MCF 10A (cell line): ENCODE data around the gene ACTMAP. TPM values are rescaled to one million over a fixed set of nuclear protein-coding genes. Genes with fewer than 3 reads are reported as not detected.

Experiments
- BruUV-seq: library from RNA; stranded (reverse); fragments of 400-500 nt; replicated peaks from 2 replicates; lab custom pipeline; 2021; lab: Mats Ljungman, UMichigan
- CTCF ChIA-PET: fragments of 300-600 bp; sonication (Branson Sonifier 250); formaldehyde crosslinking; extraction: SDS; loops from one replicate; lab custom pipeline; 2021; ENCODE audit warnings: antibody characterized with exemption, inconsistent platforms; lab: Yijun Ruan, JAX
- POLR2A ChIA-PET: fragments of 300-600, 350-650 bp; sonication (Branson Sonifier 250); formaldehyde crosslinking; extraction: SDS; loops from one replicate; lab custom pipeline; 2020; ENCODE audit warnings: antibody characterized with exemption, inconsistent platforms; lab: Yijun Ruan, JAX
- DNase-seq: peaks from one replicate; pipeline ENCODE4 v3.0.0-alpha.2; 2018; ENCODE audit not compliant: unreplicated experiment
- H3K27ac Mint-ChIP-seq: one replicate; pipeline ENCODE4 v1.8.0; 2022; ENCODE audit warnings: mild to moderate bottlenecking, low read depth, mixed read lengths; ENCODE audit not compliant: unreplicated experiment
- H3K27me3 Mint-ChIP-seq: one replicate; pipeline ENCODE4 v1.8.0; 2022; ENCODE audit warnings: mixed read lengths; ENCODE audit not compliant: insufficient read depth, unreplicated experiment
- H3K36me3 Mint-ChIP-seq: one replicate; pipeline ENCODE4 v1.8.0; 2022; ENCODE audit warnings: mild to moderate bottlenecking, moderate library complexity, mixed read lengths; ENCODE audit not compliant: insufficient read depth, unreplicated experiment
- H3K4me1 Mint-ChIP-seq: one replicate; pipeline ENCODE4 v1.8.0; 2022; ENCODE audit warnings: mixed read lengths; ENCODE audit not compliant: insufficient read depth, unreplicated experiment
- H3K4me3 Mint-ChIP-seq: one replicate; pipeline ENCODE4 v1.8.0; 2022; ENCODE audit warnings: mild to moderate bottlenecking, moderate library complexity, mixed read lengths; ENCODE audit not compliant: unreplicated experiment
- H3K9me3 Mint-ChIP-seq: one replicate; pipeline ENCODE4 v1.8.0; 2022; ENCODE audit warnings: mixed read lengths; ENCODE audit not compliant: unreplicated experiment
- intact Hi-C: fragments of 100-400 bp; cut with micrococcal nuclease; formaldehyde crosslinking; loops from 2 replicates; pipeline ENCODE4 v1.14.1; 2022
- total RNA-seq: library from RNA; stranded (reverse); gene quantifications from 2 replicates; pipeline ENCODE4 v1.2.3, GENCODE V29; 2022
- TF ChIP-seq, protein P1 (sequence below): fragments of 200-600 bp; IDR thresholded peaks from one replicate; pipeline ENCODE4 v1.8.0; 2022; ENCODE audit warnings: antibody characterized with exemption, mild to moderate bottlenecking; ENCODE audit not compliant: unreplicated experiment

The ACTMAP gene
- total RNA-seq, 1 experiment from 2014 or later, result 19.3 TPM

GRCh38 chr19:40755791-40756190 is 5.5 kb upstream of the ACTMAP start:
- H3K4me3 Mint-ChIP-seq, result peak overlapping the region; percentile 36
- peaks cover 27% of the 10 kb centered on the region for H3K4me1 Mint-ChIP-seq
- ChIA-PET CTCF (interaction anchor here (0.6 to 2.3 kb wide), 3 partner anchors 51 to 95 kb away, joined by 3 to 5 read pairs (median 3); no protein-coding TSS in a partner anchor), POLR2A (interaction anchor here (1.0 kb wide), 1 partner anchor 39 kb away, joined by 3 read pairs; the partner anchor contains the start of genes COQ8B and ITPKC)
- TF ChIP-seq, protein P1, sequence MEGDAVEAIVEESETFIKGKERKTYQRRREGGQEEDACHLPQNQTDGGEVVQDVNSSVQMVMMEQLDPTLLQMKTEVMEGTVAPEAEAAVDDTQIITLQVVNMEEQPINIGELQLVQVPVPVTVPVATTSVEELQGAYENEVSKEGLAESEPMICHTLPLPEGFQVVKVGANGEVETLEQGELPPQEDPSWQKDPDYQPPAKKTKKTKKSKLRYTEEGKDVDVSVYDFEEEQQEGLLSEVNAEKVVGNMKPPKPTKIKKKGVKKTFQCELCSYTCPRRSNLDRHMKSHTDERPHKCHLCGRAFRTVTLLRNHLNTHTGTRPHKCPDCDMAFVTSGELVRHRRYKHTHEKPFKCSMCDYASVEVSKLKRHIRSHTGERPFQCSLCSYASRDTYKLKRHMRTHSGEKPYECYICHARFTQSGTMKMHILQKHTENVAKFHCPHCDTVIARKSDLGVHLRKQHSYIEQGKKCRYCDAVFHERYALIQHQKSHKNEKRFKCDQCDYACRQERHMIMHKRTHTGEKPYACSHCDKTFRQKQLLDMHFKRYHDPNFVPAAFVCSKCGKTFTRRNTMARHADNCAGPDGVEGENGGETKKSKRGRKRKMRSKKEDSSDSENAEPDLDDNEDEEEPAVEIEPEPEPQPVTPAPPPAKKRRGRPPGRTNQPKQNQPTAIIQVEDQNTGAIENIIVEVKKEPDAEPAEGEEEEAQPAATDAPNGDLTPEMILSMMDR, result no peak
- no peaks in the 10 kb centered on the region for H3K9me3 Mint-ChIP-seq
- DNase-seq, result no peak
- no TSS peak for BruUV-seq
- peaks cover 89% of the 10 kb centered on the region for H3K36me3 Mint-ChIP-seq
- H3K27me3 Mint-ChIP-seq, result no peaks in the 10 kb centered on the region
- intact Hi-C loops, result no loop called here
- no peak overlapping the region for H3K27ac Mint-ChIP-seq

DNA sequence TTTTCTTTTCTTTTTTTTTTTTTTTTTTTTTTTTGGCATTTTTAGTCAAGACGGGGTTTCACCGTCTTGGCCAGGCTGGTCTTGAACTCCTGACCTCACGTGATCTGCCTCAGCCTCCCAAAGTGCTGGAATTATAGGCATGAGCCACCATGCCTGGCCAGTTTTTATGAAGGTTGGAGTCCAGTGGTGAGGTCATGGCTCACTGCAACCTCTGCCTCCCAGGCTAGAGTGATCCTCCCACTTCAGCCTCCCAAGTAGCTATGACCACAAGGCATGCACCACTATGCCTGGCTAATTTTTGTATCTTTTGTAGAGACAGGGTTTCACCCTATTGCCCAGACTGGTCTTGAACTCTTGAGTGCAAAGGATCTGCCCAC is 5.0 kb upstream of the ACTMAP start:
- Mint-ChIP-seq H3K4me3 (no peak overlapping the region), H3K27ac (no peak overlapping the region), H3K27me3 (no peaks in the 10 kb centered on the region), H3K36me3 (peaks cover 83% of the 10 kb centered on the region), H3K4me1 (peaks cover 28% of the 10 kb centered on the region), H3K9me3 (no peaks in the 10 kb centered on the region)
- TF ChIP-seq, protein P1, result no peak
- ChIA-PET POLR2A (interaction anchor here (1.0 to 6.7 kb wide), 2 partner anchors 39 to 44 kb away, joined by 3 to 57 read pairs; partner anchors contain the start of genes COQ8B, EGLN2 and ITPKC), CTCF (interaction anchor here (0.6 to 2.3 kb wide), 3 partner anchors 25 to 94 kb away, joined by 4 to 5 read pairs (median 5); no protein-coding TSS in a partner anchor)
- no TSS peak for BruUV-seq
- intact Hi-C loops, result no loop called here
- no peak for DNase-seq

GRCh38 chr19:40754611-40755247 is 4.5 kb upstream of the ACTMAP start:
- Mint-ChIP-seq H3K9me3 (no peaks in the 10 kb centered on the region), H3K4me1 (peaks cover 33% of the 10 kb centered on the region), H3K4me3 (peak overlapping the region; percentile 51), H3K27me3 (no peaks in the 10 kb centered on the region), H3K27ac (peak overlapping the region; percentile 46), H3K36me3 (peaks cover 78% of the 10 kb centered on the region)
- ChIA-PET POLR2A (interaction anchor here (0.9 to 6.7 kb wide), 4 partner anchors 23 to 44 kb away, joined by 3 to 57 read pairs (median 18); partner anchors contain the start of genes COQ8B, EGLN2, ITPKC and RAB4B), CTCF (interaction anchor here (0.6 to 2.3 kb wide), 3 partner anchors 24 to 94 kb away, joined by 4 to 5 read pairs (median 5); no protein-coding TSS in a partner anchor)
- intact Hi-C loops, result no loop called here
- DNase-seq, result no peak
- TF ChIP-seq, protein P1, result no peak
- no TSS peak for BruUV-seq

DNA sequence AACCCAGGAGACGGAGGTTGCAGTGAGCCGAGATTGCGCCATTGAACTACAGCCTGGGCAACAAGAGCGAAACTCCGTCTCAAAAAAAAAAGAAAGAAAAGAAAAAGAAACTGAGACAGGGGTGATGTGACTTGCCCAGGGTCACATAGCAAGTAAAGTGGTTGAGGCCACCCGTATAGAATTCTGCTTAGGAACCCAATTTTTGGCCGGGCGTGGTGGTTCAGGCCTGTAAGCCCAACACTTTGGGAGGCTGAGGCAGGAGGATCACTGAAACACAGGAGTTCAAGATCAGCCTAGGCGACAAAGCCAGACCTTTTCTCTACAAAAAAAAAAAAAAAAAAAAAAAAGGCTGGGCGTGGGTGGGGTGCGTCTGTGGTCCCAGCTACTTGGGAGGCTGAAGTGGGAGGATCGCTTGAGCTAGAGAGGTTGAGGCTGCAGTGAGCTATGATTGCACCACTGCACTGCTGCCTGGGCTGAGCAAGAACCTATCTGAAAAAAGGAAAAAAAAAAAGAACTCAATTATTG is 2.0 kb upstream of the ACTMAP start:
- H3K4me3 Mint-ChIP-seq, result peak overlapping the region; percentile 92
- CTCF ChIA-PET, result interaction anchor here (0.6 to 1.6 kb wide), 8 partner anchors 18 to 118 kb away, joined by 3 to 9 read pairs (median 4); no protein-coding TSS in a partner anchor
- POLR2A ChIA-PET, result interaction anchor here (0.6 to 6.7 kb wide), 19 partner anchors 12 to 1527 kb away, joined by 3 to 57 read pairs (median 4); partner anchors contain the start of genes B9D2, COQ8B, EGLN2 and HNRNPUL1
- H3K9me3 Mint-ChIP-seq, result no peaks in the 10 kb centered on the region
- H3K27ac Mint-ChIP-seq, result peak overlapping the region; percentile 91
- intact Hi-C loops, result no loop called here
- no peaks in the 10 kb centered on the region for H3K27me3 Mint-ChIP-seq
- H3K36me3 Mint-ChIP-seq, result peaks cover 54% of the 10 kb centered on the region
- BruUV-seq, result no TSS peak
- H3K4me1 Mint-ChIP-seq, result peaks cover 45% of the 10 kb centered on the region
- TF ChIP-seq, protein P1, result no peak
- DNase-seq, result no peak
